Measurements from ENCODE around the gene MTTP.

The MTTP gene

GRCh38 chr4:99642725-99643489, 68.3 kb downstream of the MTTP start:
- no peak for DNase-seq

- DNase-seq: no peak
These were observed 69.8 kb downstream of the MTTP start for GRCh38 chr4:99644453-99644852.

GRCh38 chr4:99645036-99645435, 70.4 kb downstream of the MTTP start:
- no peak for DNase-seq

- no peak for DNase-seq
These were observed 71.0 kb downstream of the MTTP start for GRCh38 chr4:99645638-99646037.

GRCh38 chr4:99647071-99647470, 72.4 kb downstream of the MTTP start:
- DNase-seq: no peak

- DNase-seq: no peak
These were observed 73.7 kb downstream of the MTTP start for GRCh38 chr4:99648321-99648720.

- DNase-seq: no peak
These were observed 74.6 kb downstream of the MTTP start for GRCh38 chr4:99649208-99649607.

GRCh38 chr4:99649778-99650177, 75.2 kb downstream of the MTTP start:
- no peak for DNase-seq

- DNase-seq: no peak
These were observed 76.6 kb downstream of the MTTP start for GRCh38 chr4:99651016-99651769.

GRCh38 chr4:99651811-99652485, 77.3 kb downstream of the MTTP start:
- DNase-seq: no peak

GRCh38 chr4:99652596-99653436, 78.2 kb downstream of the MTTP start:
- DNase-seq: no peak

GRCh38 chr4:99653916-99654315, 79.3 kb downstream of the MTTP start:
- DNase-seq: no peak

GRCh38 chr4:99654361-99654761, 79.7 kb downstream of the MTTP start:
- DNase-seq: no peak

- DNase-seq: no peak
These were observed 80.9 kb downstream of the MTTP start for GRCh38 chr4:99655308-99656081.

- no peak for DNase-seq
These were observed 83.2 kb downstream of the MTTP start, which contains the start of gene C4orf54 for GRCh38 chr4:99657798-99658197. Gene C4orf54 (minus strand): TSS chr4:99657828. CDS start chr4:99654648, 3,180 bp downstream.

- DNase-seq: no peak
These were observed 84.0 kb downstream of the MTTP start for GRCh38 chr4:99658666-99659065.

- DNase-seq: no peak
These were observed 87.3 kb downstream of the MTTP start for GRCh38 chr4:99661907-99662306.

GRCh38 chr4:99664716-99665115, 90.1 kb downstream of the MTTP start:
- DNase-seq: no peak

GRCh38 chr4:99665983-99666382, 91.4 kb downstream of the MTTP start:
- DNase-seq: no peak

- no peak for DNase-seq
These were observed 93.8 kb downstream of the MTTP start for GRCh38 chr4:99668472-99668871.

GRCh38 chr4:99669084-99669483, 94.5 kb downstream of the MTTP start:
- no peak for DNase-seq

Measured in activated CD4-positive, alpha-beta T cell treated with anti-CD3 and anti-CD28 coated beads for 48 hours (primary cell).